ENCODE measurements around the gene RFX1.
A peak's percentile ranks its signal among the peaks of the same experiment; 100 is the strongest.

RFX1 gene

DNA sequence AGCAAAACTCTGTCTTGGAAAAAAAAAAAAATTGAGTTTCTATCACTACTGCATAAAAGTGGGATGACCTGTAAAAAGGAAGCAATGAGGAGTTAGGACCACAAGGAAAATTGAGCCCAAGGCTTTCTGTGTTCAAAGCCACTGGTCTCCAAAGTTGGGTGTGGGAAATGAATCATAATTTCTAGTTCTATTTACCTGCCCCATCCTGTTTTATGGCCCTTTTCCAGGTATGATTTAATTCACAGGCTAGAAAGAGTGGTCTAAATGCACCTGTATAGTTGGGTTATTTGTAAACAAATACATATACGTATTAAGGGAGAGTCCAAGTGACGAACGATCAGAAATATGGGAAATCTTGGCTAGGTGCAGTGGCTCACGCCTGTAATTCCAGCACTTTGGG, 59.7 kb downstream of the RFX1 start:
- no peak for ATAC-seq
- TF ChIP-seq TOX (CRISPR knock-in tag; IDR thresholded peaks at IDR 0.05; ENCODE audit: borderline replicate concordance) (no peak), ZNF8 (CRISPR knock-in tag; IDR thresholded peaks at IDR 0.05) (no peak), ZNF565 (CRISPR knock-in tag; conservative IDR thresholded peaks at IDR 0.05; ENCODE audit: low read depth) (no peak), ZFP30 (CRISPR knock-in tag; IDR thresholded peaks at IDR 0.05) (no peak), PPARA (CRISPR knock-in tag; IDR thresholded peaks at IDR 0.05; ENCODE audit: borderline replicate concordance) (no peak), ZNF70 (CRISPR knock-in tag; IDR thresholded peaks at IDR 0.05) (no peak), OSR1 (CRISPR knock-in tag; IDR thresholded peaks at IDR 0.05) (no peak), RARB (CRISPR knock-in tag; IDR thresholded peaks at IDR 0.05) (no peak), TCF4 (CRISPR knock-in tag; IDR thresholded peaks at IDR 0.05; ENCODE audit: borderline replicate concordance) (no peak), ISL1 (CRISPR knock-in tag; IDR thresholded peaks at IDR 0.05) (no peak)
- TF ChIP-seq, protein P1, sequence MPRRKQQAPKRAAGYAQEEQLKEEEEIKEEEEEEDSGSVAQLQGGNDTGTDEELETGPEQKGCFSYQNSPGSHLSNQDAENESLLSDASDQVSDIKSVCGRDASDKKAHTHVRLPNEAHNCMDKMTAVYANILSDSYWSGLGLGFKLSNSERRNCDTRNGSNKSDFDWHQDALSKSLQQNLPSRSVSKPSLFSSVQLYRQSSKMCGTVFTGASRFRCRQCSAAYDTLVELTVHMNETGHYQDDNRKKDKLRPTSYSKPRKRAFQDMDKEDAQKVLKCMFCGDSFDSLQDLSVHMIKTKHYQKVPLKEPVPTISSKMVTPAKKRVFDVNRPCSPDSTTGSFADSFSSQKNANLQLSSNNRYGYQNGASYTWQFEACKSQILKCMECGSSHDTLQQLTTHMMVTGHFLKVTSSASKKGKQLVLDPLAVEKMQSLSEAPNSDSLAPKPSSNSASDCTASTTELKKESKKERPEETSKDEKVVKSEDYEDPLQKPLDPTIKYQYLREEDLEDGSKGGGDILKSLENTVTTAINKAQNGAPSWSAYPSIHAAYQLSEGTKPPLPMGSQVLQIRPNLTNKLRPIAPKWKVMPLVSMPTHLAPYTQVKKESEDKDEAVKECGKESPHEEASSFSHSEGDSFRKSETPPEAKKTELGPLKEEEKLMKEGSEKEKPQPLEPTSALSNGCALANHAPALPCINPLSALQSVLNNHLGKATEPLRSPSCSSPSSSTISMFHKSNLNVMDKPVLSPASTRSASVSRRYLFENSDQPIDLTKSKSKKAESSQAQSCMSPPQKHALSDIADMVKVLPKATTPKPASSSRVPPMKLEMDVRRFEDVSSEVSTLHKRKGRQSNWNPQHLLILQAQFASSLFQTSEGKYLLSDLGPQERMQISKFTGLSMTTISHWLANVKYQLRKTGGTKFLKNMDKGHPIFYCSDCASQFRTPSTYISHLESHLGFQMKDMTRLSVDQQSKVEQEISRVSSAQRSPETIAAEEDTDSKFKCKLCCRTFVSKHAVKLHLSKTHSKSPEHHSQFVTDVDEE (CRISPR knock-in tag; IDR thresholded peaks at IDR 0.05), result no peak
- TF ChIP-seq, protein P2, sequence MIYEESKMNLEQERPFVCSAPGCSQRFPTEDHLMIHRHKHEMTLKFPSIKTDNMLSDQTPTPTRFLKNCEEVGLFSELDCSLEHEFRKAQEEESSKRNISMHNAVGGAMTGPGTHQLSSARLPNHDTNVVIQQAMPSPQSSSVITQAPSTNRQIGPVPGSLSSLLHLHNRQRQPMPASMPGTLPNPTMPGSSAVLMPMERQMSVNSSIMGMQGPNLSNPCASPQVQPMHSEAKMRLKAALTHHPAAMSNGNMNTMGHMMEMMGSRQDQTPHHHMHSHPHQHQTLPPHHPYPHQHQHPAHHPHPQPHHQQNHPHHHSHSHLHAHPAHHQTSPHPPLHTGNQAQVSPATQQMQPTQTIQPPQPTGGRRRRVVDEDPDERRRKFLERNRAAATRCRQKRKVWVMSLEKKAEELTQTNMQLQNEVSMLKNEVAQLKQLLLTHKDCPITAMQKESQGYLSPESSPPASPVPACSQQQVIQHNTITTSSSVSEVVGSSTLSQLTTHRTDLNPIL (CRISPR knock-in tag; IDR thresholded peaks at IDR 0.05; ENCODE audit: low read depth), result no peak

DNA sequence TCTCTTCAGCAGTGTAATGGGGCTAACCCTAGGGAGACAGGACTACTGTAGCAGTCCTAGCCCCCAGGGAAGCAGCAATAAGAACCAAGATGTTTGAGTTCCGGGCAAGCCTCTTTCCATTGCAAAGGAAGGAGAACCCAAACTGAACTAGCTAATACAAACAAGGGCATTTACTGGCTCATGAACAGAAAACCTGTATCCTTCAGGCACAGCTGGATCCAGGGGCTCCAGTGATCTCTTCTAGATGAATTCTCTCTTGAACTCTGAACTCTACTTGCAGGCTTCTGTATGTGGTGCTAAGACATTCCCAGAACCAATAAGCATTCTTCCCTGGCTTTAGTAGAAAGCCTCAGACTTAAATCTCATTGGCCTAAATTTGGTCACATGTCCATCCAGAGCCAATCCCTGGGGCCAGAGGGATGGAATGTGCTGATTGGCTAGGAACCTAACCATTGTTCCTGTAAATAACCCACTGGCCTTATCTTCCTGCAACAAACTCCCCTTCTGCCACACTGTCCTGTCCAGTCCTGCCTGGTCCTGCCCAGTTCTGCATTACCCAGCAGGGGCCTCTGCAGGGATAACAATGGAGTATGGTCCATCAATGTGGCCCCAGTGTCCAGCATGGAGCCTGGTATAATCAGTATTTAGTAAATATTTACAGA, 64.0 kb downstream of the RFX1 start:
- ATAC-seq, result no peak
- no peak for TF ChIP-seq TCF4 (CRISPR knock-in tag; IDR thresholded peaks at IDR 0.05; ENCODE audit: borderline replicate concordance)
- TF ChIP-seq, protein P3, sequence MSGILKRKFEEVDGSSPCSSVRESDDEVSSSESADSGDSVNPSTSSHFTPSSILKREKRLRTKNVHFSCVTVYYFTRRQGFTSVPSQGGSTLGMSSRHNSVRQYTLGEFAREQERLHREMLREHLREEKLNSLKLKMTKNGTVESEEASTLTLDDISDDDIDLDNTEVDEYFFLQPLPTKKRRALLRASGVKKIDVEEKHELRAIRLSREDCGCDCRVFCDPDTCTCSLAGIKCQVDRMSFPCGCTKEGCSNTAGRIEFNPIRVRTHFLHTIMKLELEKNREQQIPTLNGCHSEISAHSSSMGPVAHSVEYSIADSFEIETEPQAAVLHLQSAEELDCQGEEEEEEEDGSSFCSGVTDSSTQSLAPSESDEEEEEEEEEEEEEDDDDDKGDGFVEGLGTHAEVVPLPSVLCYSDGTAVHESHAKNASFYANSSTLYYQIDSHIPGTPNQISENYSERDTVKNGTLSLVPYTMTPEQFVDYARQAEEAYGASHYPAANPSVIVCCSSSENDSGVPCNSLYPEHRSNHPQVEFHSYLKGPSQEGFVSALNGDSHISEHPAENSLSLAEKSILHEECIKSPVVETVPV (CRISPR knock-in tag; IDR thresholded peaks at IDR 0.05), result no peak
- no peak for TF ChIP-seq OSR1 (CRISPR knock-in tag; IDR thresholded peaks at IDR 0.05)
- TF ChIP-seq, protein P4, sequence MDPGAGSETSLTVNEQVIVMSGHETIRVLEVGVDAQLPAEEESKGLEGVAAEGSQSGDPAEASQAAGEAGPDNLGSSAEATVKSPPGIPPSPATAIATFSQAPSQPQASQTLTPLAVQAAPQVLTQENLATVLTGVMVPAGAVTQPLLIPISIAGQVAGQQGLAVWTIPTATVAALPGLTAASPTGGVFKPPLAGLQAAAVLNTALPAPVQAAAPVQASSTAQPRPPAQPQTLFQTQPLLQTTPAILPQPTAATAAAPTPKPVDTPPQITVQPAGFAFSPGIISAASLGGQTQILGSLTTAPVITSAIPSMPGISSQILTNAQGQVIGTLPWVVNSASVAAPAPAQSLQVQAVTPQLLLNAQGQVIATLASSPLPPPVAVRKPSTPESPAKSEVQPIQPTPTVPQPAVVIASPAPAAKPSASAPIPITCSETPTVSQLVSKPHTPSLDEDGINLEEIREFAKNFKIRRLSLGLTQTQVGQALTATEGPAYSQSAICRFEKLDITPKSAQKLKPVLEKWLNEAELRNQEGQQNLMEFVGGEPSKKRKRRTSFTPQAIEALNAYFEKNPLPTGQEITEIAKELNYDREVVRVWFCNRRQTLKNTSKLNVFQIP (CRISPR knock-in tag; IDR thresholded peaks at IDR 0.05; ENCODE audit: borderline replicate concordance, low read depth), result no peak
- no peak for TF ChIP-seq TOX (CRISPR knock-in tag; IDR thresholded peaks at IDR 0.05; ENCODE audit: borderline replicate concordance)
- TF ChIP-seq BACH2 (CRISPR knock-in tag; IDR thresholded peaks at IDR 0.05; ENCODE audit: borderline replicate concordance), result no peak
- TF ChIP-seq SNAI2 (CRISPR knock-in tag; IDR thresholded peaks at IDR 0.05), result no peak
- TF ChIP-seq, protein P1 (CRISPR knock-in tag; IDR thresholded peaks at IDR 0.05), result no peak
- TF ChIP-seq ZNF565 (CRISPR knock-in tag; conservative IDR thresholded peaks at IDR 0.05; ENCODE audit: low read depth), result no peak

DNA sequence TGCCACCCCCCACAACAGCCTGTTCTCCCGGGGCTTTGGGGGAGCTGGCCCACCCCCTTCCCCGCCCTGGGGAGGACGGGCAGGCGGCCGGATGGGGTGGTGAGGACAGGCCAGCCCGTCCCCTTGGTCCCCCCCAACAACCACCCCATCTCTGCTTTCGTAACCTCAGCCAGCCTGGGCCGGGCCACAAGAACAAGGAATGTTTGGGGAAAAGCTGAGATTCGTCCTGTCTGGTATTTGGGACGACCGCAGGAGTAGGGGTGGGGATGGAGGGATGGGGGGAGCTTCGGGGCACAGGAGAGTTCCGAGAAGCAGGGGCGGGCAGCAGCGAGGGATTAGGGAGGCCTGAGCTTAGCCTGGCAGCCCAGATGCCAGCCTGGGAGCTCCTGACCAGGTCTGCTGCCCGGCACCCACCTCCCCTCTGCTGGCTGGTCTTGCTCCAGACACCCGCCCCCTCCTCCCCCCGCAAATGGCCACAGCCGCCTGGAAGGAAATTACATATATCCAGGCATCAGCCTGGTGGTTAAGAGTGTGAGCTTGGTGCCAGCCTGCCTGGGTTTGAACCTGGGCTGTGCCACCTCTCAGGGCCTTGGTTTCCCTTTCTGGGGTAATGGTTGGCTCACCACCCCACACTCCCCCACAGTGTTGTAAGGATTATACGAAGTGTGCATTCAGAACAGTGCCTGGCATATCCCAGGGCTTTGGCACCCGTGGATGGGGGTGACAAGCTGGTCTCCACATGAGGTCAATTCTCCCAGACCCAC, 67.6 kb downstream of the RFX1 start, which contains the start of gene PODNL1:
Gene PODNL1 (minus strand): TSS at position 117 of the 764 bp plus-strand sequence. CDS start 236 bp downstream, outside the sequence.
- ATAC-seq, result peak; percentile 84
- TF ChIP-seq CSDC2 (CRISPR knock-in tag; IDR thresholded peaks at IDR 0.05), result no peak
- TF ChIP-seq GLIS3 (CRISPR knock-in tag; IDR thresholded peaks at IDR 0.05), result no peak
- TF ChIP-seq SNAI2 (CRISPR knock-in tag; IDR thresholded peaks at IDR 0.05), result no peak
- TF ChIP-seq, protein P5, sequence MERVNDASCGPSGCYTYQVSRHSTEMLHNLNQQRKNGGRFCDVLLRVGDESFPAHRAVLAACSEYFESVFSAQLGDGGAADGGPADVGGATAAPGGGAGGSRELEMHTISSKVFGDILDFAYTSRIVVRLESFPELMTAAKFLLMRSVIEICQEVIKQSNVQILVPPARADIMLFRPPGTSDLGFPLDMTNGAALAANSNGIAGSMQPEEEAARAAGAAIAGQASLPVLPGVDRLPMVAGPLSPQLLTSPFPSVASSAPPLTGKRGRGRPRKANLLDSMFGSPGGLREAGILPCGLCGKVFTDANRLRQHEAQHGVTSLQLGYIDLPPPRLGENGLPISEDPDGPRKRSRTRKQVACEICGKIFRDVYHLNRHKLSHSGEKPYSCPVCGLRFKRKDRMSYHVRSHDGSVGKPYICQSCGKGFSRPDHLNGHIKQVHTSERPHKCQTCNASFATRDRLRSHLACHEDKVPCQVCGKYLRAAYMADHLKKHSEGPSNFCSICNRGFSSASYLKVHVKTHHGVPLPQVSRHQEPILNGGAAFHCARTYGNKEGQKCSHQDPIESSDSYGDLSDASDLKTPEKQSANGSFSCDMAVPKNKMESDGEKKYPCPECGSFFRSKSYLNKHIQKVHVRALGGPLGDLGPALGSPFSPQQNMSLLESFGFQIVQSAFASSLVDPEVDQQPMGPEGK (CRISPR knock-in tag; IDR thresholded peaks at IDR 0.05; ENCODE audit: borderline replicate concordance), result no peak
- TF ChIP-seq RARB (CRISPR knock-in tag; IDR thresholded peaks at IDR 0.05), result no peak
- TF ChIP-seq BACH2 (CRISPR knock-in tag; IDR thresholded peaks at IDR 0.05; ENCODE audit: borderline replicate concordance), result no peak
- TF ChIP-seq, protein P2 (CRISPR knock-in tag; IDR thresholded peaks at IDR 0.05; ENCODE audit: low read depth), result no peak

All from SK-N-SH treated with all-trans-retinoic acid at 6 μM for 48 hours (cell line).